Neural cell (in vitro differentiated cells): ENCODE results near the gene ARFGAP1.

ENCODE experiments used
- CTCF ChIP-seq: fragments of 450-650 bp; IDR thresholded peaks from 2 replicates; pipeline ENCODE4 v1.5.1; 2014; ENCODE audit warnings: antibody characterized with exemption, mild to moderate bottlenecking, moderate library complexity; ENCODE audit not compliant: poor library complexity, severe bottlenecking
- EZH2 ChIP-seq: fragments of 200-600, 300-800 bp; shearing (Covaris generic), sonication (generic); IDR thresholded peaks from 2 replicates; pipeline ENCODE4 v1.6.1; 2014; ENCODE audit warnings: antibody characterized with exemption, low read length, borderline replicate concordance, mild to moderate bottlenecking; ENCODE audit not compliant: insufficient read depth, poor library complexity, severe bottlenecking
- POLR2AphosphoS5 ChIP-seq: IDR thresholded peaks from 2 replicates; pipeline ENCODE4 v1.6.1; 2012
- REST ChIP-seq: IDR thresholded peaks from 2 replicates; pipeline ENCODE4 v1.6.1; 2012; ENCODE audit warnings: borderline replicate concordance
- TAF1 ChIP-seq: IDR thresholded peaks from 2 replicates; pipeline ENCODE4 v1.6.1; 2012; ENCODE audit warnings: low read depth

- no peak for TF ChIP-seq CTCF
- TF ChIP-seq POLR2AphosphoS5 = no peak
- no peak for TF ChIP-seq REST
- no peak for TF ChIP-seq TAF1
- TF ChIP-seq EZH2 = no peak
Measured at GRCh38 chr20:63233061-63233344, 39.6 kb upstream of the ARFGAP1 start.
